HG03280 (cell line): Measurements from ENCODE around the gene UBTD2.
"Not testable (repeated sequence)": the region's sequence is repeated elsewhere in the genome, so short reads cannot be mapped to it uniquely, and the experiment has no call there.

Source experiments
- ATAC-seq: cut with Tn5 transposase; IDR thresholded peaks from one replicate; pipeline ENCODE4 v1.9.1; 2021; ENCODE audit warnings: mild to moderate bottlenecking, moderate library complexity; ENCODE audit not compliant: unreplicated experiment

UBTD2 gene

GRCh38 chr5:172293054-172293744 lies 9.6 kb upstream of the UBTD2 start:
- ATAC-seq = peak; percentile 91

GRCh38 chr5:172291837-172292236 lies 8.3 kb upstream of the UBTD2 start:
- not testable (repeated sequence) for ATAC-seq

- ATAC-seq = no peak
Observed at GRCh38 chr5:172288465-172288864, 4.9 kb upstream of the UBTD2 start.

- not testable (repeated sequence) for ATAC-seq
Observed at GRCh38 chr5:172287140-172287539, 3.6 kb upstream of the UBTD2 start.

- no peak for ATAC-seq
Observed at GRCh38 chr5:172285226-172286143, 1.9 kb upstream of the UBTD2 start.

GRCh38 chr5:172284611-172284980 lies 1.0 kb upstream of the UBTD2 start:
- no peak for ATAC-seq

- ATAC-seq = peak; percentile 85
Observed at GRCh38 chr5:172283862-172284610, 472 bp upstream of the UBTD2 start.

- ATAC-seq = no peak
Observed at GRCh38 chr5:172282272-172283019, 1.1 kb downstream of the UBTD2 start.

- no peak for ATAC-seq
Observed at GRCh38 chr5:172281346-172281745, 2.2 kb downstream of the UBTD2 start.

- no peak for ATAC-seq
Observed at GRCh38 chr5:172280929-172281328, 2.6 kb downstream of the UBTD2 start.

- ATAC-seq = no peak
Observed at GRCh38 chr5:172280317-172280716, 3.2 kb downstream of the UBTD2 start.

- no peak for ATAC-seq
Observed at GRCh38 chr5:172278356-172278755, 5.2 kb downstream of the UBTD2 start.

GRCh38 chr5:172276214-172276613 lies 7.3 kb downstream of the UBTD2 start:
- no peak for ATAC-seq

GRCh38 chr5:172274951-172275753 lies 8.4 kb downstream of the UBTD2 start:
- no peak for ATAC-seq

- no peak for ATAC-seq
Observed at GRCh38 chr5:172267943-172268342, 15.6 kb downstream of the UBTD2 start.

- no peak for ATAC-seq
Observed at GRCh38 chr5:172266676-172267092, 16.9 kb downstream of the UBTD2 start.

GRCh38 chr5:172266071-172266675 lies 17.4 kb downstream of the UBTD2 start:
- ATAC-seq = no peak

- no peak for ATAC-seq
Observed at GRCh38 chr5:172264815-172265395, 18.7 kb downstream of the UBTD2 start.

- no peak for ATAC-seq
Observed at GRCh38 chr5:172255444-172255843, 28.1 kb downstream of the UBTD2 start.
